ENCODE data around the gene ZNF358.

The ZNF358 gene

DNA sequence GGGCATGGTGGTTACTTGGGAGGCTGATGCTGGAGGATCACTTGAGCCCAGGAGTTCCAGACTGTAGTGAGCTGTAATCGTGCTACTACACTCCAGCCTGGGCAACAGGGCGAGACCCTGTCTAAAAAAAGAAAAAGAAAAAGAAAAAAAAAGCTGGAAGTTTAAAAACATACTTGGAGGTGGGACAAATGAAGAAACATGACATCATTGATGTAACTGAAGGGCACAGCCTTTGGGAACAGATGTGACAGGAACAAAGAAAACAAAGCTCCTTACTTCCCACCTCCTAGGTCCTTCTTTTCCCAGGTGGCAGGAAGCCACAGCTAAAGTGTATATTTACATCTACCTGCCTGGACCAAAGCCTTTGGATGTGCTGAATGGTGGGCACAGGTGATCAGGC is 29.0 kb upstream of the ZNF358 start:
- Histone ChIP-seq H3K27ac (ENCODE audit: poor library complexity, severe bottlenecking) (no peak overlapping the region), H3K36me3 (ENCODE audit: low read depth) (no peaks in the 10 kb centered on the region), H3K4me1 (ENCODE audit: insufficient read depth, poor library complexity, severe bottlenecking) (peaks cover 6% of the 10 kb centered on the region), H3K9me3 (ENCODE audit: severe bottlenecking) (no peaks in the 10 kb centered on the region), H3K27me3 (ENCODE audit: insufficient read depth, poor library complexity, severe bottlenecking) (no peaks in the 10 kb centered on the region), H3K4me3 (ENCODE audit: severe bottlenecking) (no peak overlapping the region)
- ATAC-seq (ENCODE audit: low read depth): no peak
- no peak for DNase-seq (ENCODE audit: low spot score)
- TF ChIP-seq, protein P1, sequence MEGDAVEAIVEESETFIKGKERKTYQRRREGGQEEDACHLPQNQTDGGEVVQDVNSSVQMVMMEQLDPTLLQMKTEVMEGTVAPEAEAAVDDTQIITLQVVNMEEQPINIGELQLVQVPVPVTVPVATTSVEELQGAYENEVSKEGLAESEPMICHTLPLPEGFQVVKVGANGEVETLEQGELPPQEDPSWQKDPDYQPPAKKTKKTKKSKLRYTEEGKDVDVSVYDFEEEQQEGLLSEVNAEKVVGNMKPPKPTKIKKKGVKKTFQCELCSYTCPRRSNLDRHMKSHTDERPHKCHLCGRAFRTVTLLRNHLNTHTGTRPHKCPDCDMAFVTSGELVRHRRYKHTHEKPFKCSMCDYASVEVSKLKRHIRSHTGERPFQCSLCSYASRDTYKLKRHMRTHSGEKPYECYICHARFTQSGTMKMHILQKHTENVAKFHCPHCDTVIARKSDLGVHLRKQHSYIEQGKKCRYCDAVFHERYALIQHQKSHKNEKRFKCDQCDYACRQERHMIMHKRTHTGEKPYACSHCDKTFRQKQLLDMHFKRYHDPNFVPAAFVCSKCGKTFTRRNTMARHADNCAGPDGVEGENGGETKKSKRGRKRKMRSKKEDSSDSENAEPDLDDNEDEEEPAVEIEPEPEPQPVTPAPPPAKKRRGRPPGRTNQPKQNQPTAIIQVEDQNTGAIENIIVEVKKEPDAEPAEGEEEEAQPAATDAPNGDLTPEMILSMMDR (IDR thresholded peaks at IDR 0.05; ENCODE audit: poor library complexity, severe bottlenecking): no peak

DNA sequence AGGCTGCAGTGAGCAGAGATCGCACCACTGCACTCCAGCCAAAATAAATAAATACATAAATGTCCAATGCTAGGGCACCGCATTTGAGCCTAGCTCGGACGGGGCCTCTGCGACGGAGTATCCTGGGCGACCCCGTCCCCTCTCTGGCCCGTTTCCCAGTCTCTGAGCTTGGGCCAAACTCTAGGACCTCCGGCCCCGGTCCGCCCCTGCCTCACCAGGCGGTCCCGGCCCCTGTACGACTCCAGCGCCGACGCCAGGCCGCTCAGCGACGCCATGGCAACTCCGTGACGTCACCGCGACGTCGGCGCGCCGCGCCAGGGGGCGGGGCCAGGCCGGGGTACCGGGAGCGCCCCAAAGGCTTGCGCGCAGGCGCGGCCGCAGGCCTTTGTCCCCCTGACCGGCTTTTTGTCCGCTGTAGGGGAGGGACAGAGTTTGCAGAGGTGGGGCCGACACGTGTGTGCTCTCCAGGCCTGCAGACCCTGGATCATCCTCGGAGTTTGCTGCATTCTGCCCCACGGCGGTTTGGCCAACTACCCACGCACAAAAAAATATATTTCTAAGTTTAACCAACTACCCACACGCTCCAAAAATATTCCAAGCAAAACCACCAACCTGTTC is 27.1 kb upstream of the ZNF358 start, which contains the start of gene PEX11G:
Gene PEX11G, minus strand, starts transcription at position 300 of the 618 bp plus-strand sequence. Its CDS starts 25 bp downstream, at position 275.
- ATAC-seq (ENCODE audit: low read depth) (peak; percentile 85), DNase-seq (ENCODE audit: low spot score) (no peak)
- peak within 1 kb of the TSS; percentile 71 for H3K4me3 ChIP-seq (ENCODE audit: severe bottlenecking)
- H3K27ac ChIP-seq (ENCODE audit: poor library complexity, severe bottlenecking): peak within 1 kb of the TSS; percentile 23
- TF ChIP-seq, protein P1 (IDR thresholded peaks at IDR 0.05; ENCODE audit: poor library complexity, severe bottlenecking): no peak
- no peaks in the 10 kb centered on the region for H3K36me3 ChIP-seq (ENCODE audit: low read depth)
- H3K4me1 ChIP-seq (ENCODE audit: insufficient read depth, poor library complexity, severe bottlenecking): no peaks in the 10 kb centered on the region
- H3K9me3 ChIP-seq (ENCODE audit: severe bottlenecking): no peaks in the 10 kb centered on the region
- no peaks in the 10 kb centered on the region for H3K27me3 ChIP-seq (ENCODE audit: insufficient read depth, poor library complexity, severe bottlenecking)

DNA sequence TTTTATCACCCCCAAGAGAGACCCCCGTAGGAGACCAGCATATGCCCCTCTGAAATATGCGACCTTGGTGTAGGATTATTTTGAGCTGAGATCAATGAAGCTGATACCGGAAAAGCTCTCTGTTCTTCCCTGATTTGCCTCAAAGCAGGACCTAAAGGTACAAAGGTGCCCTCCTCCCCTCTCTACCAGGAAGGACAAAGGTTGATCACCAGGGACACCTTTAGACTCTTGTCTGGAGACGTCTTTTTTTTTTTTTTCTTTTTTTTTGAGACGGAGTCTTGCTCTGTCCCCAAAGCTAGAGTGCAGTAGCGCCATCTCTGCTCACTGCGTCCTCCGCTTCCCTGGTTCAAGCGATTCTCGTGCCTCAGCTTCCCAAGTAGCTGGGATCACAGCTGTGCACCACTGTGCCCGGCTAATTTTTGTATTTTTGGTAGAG is 26.3 kb upstream of the ZNF358 start:
- H3K27ac ChIP-seq (ENCODE audit: poor library complexity, severe bottlenecking): no peak overlapping the region
- H3K4me3 ChIP-seq (ENCODE audit: severe bottlenecking): no peak overlapping the region
- H3K9me3 ChIP-seq (ENCODE audit: severe bottlenecking): no peaks in the 10 kb centered on the region
- TF ChIP-seq, protein P1 (IDR thresholded peaks at IDR 0.05; ENCODE audit: poor library complexity, severe bottlenecking): no peak
- no peaks in the 10 kb centered on the region for H3K36me3 ChIP-seq (ENCODE audit: low read depth)
- peaks cover 5% of the 10 kb centered on the region for H3K4me1 ChIP-seq (ENCODE audit: insufficient read depth, poor library complexity, severe bottlenecking)
- ATAC-seq (ENCODE audit: low read depth) (no peak), DNase-seq (ENCODE audit: low spot score) (no peak)
- H3K27me3 ChIP-seq (ENCODE audit: insufficient read depth, poor library complexity, severe bottlenecking): no peaks in the 10 kb centered on the region

DNA sequence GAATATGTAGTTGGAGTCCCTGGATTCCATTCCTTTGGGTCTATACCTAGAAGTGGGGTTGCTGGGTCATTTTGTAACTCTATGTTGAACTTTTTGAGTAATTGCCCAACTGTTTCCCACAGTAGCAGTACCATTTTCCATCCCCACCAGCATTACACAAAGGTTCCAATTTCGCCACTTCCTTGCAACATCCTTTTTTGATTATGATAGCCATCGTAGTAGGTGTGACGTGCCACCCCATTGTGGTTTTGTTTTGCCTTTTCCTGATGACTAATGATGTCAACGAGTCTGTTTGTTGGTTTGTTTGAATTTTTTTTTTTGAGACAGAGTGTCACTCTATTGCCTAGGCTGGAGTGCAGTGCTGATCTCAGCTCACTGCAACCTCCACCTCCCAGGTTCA is 23.8 kb upstream of the ZNF358 start:
- Histone ChIP-seq H3K9me3 (ENCODE audit: severe bottlenecking) (no peaks in the 10 kb centered on the region), H3K27ac (ENCODE audit: poor library complexity, severe bottlenecking) (no peak overlapping the region), H3K4me1 (ENCODE audit: insufficient read depth, poor library complexity, severe bottlenecking) (peaks cover 8% of the 10 kb centered on the region), H3K36me3 (ENCODE audit: low read depth) (no peaks in the 10 kb centered on the region), H3K27me3 (ENCODE audit: insufficient read depth, poor library complexity, severe bottlenecking) (no peaks in the 10 kb centered on the region), H3K4me3 (ENCODE audit: severe bottlenecking) (no peak overlapping the region)
- no peak for DNase-seq (ENCODE audit: low spot score)
- ATAC-seq (ENCODE audit: low read depth): no peak
- TF ChIP-seq, protein P1 (IDR thresholded peaks at IDR 0.05; ENCODE audit: poor library complexity, severe bottlenecking): no peak

DNA sequence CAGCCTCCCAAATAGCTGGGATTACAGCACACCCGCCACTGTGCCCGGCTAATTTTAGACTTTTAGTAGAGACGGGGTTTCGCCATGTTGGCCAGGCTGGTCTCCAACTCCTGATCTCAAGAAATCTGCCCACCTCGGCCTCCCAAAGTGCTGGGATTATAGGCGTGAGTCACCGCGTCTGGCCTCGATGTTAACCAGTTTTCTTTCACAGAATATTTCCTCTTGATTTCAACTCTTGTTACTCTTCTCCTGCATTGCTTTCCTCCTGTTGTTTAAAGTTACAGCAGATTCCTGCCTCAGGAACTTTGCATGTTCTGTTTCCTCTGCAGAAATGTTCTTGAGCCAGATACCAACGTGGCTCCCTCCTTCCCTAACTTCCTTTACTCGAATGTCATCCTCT is 23.3 kb upstream of the ZNF358 start:
- H3K36me3 ChIP-seq (ENCODE audit: low read depth): no peaks in the 10 kb centered on the region
- H3K4me1 ChIP-seq (ENCODE audit: insufficient read depth, poor library complexity, severe bottlenecking): peaks cover 8% of the 10 kb centered on the region
- DNase-seq (ENCODE audit: low spot score) (no peak), ATAC-seq (ENCODE audit: low read depth) (no peak)
- no peak overlapping the region for H3K27ac ChIP-seq (ENCODE audit: poor library complexity, severe bottlenecking)
- no peaks in the 10 kb centered on the region for H3K27me3 ChIP-seq (ENCODE audit: insufficient read depth, poor library complexity, severe bottlenecking)
- H3K9me3 ChIP-seq (ENCODE audit: severe bottlenecking): no peaks in the 10 kb centered on the region
- no peak overlapping the region for H3K4me3 ChIP-seq (ENCODE audit: severe bottlenecking)
- TF ChIP-seq, protein P1 (IDR thresholded peaks at IDR 0.05; ENCODE audit: poor library complexity, severe bottlenecking): no peak
